ENCODE measurements around the gene RALGAPA2.

DNA sequence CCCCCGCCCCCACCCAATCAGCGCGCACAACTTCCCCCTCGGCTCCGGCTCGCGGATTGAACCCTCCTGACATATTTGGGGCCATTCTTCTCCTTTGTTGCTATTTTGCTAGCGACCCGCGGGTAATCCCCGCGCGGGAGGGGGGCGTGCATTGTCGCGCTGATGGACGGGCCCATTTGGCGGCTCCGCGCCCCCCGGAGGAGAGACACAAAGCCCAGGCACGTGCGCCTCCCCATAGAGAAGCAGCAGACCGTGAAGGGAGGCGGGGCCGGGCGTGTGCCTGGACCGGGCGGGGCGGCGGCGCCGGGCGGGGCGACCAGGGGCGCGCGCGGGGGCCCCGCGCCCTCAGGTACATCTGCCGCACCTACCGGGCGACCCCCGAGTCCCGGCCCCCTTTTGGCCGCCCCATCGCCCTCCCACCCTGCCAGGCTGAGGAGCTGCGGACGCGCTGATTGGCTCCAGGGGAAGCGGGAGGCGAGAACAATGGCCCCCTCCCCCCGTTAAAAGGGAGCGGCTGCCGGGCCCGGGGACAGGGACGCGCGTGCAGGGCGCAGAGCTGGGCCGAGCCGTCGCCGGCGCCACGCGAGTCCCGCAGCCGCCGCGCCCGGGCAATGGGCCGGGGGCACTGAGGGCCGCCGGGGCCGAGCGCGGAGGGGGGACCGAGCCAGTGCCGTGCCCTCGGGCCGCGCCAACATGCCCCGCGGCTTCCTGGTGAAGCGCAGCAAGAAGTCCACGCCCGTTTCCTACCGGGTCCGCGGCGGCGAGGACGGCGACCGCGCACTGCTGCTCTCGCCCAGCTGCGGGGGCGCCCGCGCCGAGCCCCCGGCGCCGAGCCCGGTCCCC lies 344.6 kb downstream of the RALGAPA2 start, which contains the start of gene INSM1:
- TF ChIP-seq, protein P1, sequence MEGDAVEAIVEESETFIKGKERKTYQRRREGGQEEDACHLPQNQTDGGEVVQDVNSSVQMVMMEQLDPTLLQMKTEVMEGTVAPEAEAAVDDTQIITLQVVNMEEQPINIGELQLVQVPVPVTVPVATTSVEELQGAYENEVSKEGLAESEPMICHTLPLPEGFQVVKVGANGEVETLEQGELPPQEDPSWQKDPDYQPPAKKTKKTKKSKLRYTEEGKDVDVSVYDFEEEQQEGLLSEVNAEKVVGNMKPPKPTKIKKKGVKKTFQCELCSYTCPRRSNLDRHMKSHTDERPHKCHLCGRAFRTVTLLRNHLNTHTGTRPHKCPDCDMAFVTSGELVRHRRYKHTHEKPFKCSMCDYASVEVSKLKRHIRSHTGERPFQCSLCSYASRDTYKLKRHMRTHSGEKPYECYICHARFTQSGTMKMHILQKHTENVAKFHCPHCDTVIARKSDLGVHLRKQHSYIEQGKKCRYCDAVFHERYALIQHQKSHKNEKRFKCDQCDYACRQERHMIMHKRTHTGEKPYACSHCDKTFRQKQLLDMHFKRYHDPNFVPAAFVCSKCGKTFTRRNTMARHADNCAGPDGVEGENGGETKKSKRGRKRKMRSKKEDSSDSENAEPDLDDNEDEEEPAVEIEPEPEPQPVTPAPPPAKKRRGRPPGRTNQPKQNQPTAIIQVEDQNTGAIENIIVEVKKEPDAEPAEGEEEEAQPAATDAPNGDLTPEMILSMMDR (IDR thresholded peaks at IDR 0.05; ENCODE audit: insufficient read depth, low read length), result no peak
- TF ChIP-seq POLR2AphosphoS5 (IDR thresholded peaks at IDR 0.05; ENCODE audit: low read depth), result no peak

Measured in HL-60 (cell line).